CD4-positive, CD25-positive, alpha-beta regulatory T cell (primary cell): ENCODE measurements around the gene TMEM131. TPM values are rescaled to one million over a fixed set of nuclear protein-coding genes. Genes with fewer than 3 reads are reported as not detected.
"Not testable (repeated sequence)": the region's sequence is repeated elsewhere in the genome, so short reads cannot be mapped to it uniquely, and the experiment has no call there.

ENCODE experiments used
- ATAC-seq, 2 donors: fragments of 150-1000 bp; cut with Tn5 transposase; one replicate each; pipeline ENCODE4 v1.10.0; 2021; ENCODE audit warnings: low read depth in 2 of 2, moderate number of reproducible peaks in 2 of 2, moderate library complexity in 1 of 2
- DNase-seq, 3 donors: peaks; one replicate each; pipeline versions ENCODE4 v3.0.0 to v3.0.0-alpha.2; 2012 to 2022; ENCODE audit warnings: mixed read lengths in 1 of 3
- H3K27ac ChIP-seq: one replicate; pipeline ENCODE4 v1.7.0; 2013; ENCODE audit warnings: mild to moderate bottlenecking, low read length; ENCODE audit not compliant: insufficient read depth, poor library complexity, severe bottlenecking
- H3K27me3 ChIP-seq: one replicate; pipeline ENCODE4 v1.7.0; 2013; ENCODE audit warnings: low read length; ENCODE audit not compliant: control insufficient read depth, insufficient read depth
- H3K36me3 ChIP-seq: one replicate; pipeline ENCODE4 v1.7.0; 2013; ENCODE audit warnings: mild to moderate bottlenecking, low read length, moderate library complexity; ENCODE audit not compliant: control insufficient read depth, insufficient read depth
- H3K4me1 ChIP-seq: 2 replicates; pipeline ENCODE4 v1.7.0; 2013; ENCODE audit warnings: mild to moderate bottlenecking, low read length; ENCODE audit not compliant: insufficient read depth, control insufficient read depth, poor library complexity, severe bottlenecking
- H3K4me3 ChIP-seq: one replicate; pipeline ENCODE4 v1.7.0; 2013; ENCODE audit warnings: low read depth, mild to moderate bottlenecking, low read length, moderate library complexity
- H3K9me3 ChIP-seq, 2 experiments: 1 replicate in 1 of 2; 2 replicates in 1 of 2; pipeline ENCODE4 v1.7.0; 2013; ENCODE audit warnings: low read length in 2 of 2, mild to moderate bottlenecking in 1 of 2, moderate library complexity in 1 of 2; ENCODE audit not compliant: control insufficient read depth in 2 of 2
- H3K27ac Mint-ChIP-seq, 3 donors: one replicate each; pipeline ENCODE4 v1.8.0; 2020 to 2022; ENCODE audit warnings: mild to moderate bottlenecking in 3 of 3, mixed read lengths in 3 of 3, moderate library complexity in 2 of 3
- H3K27me3 Mint-ChIP-seq: one replicate; pipeline ENCODE4 v1.8.0; 2022; ENCODE audit warnings: mild to moderate bottlenecking, mixed read lengths
- H3K36me3 Mint-ChIP-seq: one replicate; pipeline ENCODE4 v1.8.0; 2020; ENCODE audit warnings: mixed read lengths
- H3K4me1 Mint-ChIP-seq, 4 donors: one replicate each; pipeline ENCODE4 v1.8.0; 2020 to 2022; ENCODE audit warnings: mixed read lengths in 4 of 4, mild to moderate bottlenecking in 1 of 4
- H3K4me3 Mint-ChIP-seq, 4 donors: one replicate each; pipeline ENCODE4 v1.8.0; 2020 to 2022; ENCODE audit warnings: mild to moderate bottlenecking in 4 of 4, mixed read lengths in 4 of 4, moderate library complexity in 3 of 4
- H3K9me3 Mint-ChIP-seq, 7 donors: one replicate each; pipeline ENCODE4 v1.8.0; 2020 to 2022; ENCODE audit warnings: mixed read lengths in 7 of 7, mild to moderate bottlenecking in 3 of 7, moderate library complexity in 2 of 7
- polyA plus RNA-seq, 4 donors: library from polyadenylated mRNA; unstranded; fragments of 300-500 nt; fragmentation: Illumina TruSeq; gene quantifications; one replicate each; pipeline ENCODE4 v1.2.3, GENCODE V29; 2021
- total RNA-seq: library from RNA; stranded (reverse); gene quantifications from one replicate; pipeline ENCODE4 v1.2.3, GENCODE V29; 2022

TMEM131 gene
- total and polyA plus RNA-seq, 5 donors from 2014 or later, result 6.7 to 34.1 (median 8.0) TPM

GRCh38 chr2:97931118-97931857, 64.5 kb downstream of the TMEM131 start:
- peaks cover 29 to 73% (median 66%) of the 10 kb centered on the region in 4 donors for H3K4me1 Mint-ChIP-seq
- ATAC-seq, result no peak
- no peak overlapping the region for H3K4me3 Mint-ChIP-seq

GRCh38 chr2:97928591-97928990, 67.2 kb downstream of the TMEM131 start:
- H3K4me3 Mint-ChIP-seq, result no peak overlapping the region
- H3K4me1 Mint-ChIP-seq, result peaks cover 12 to 47% (median 43%) of the 10 kb centered on the region in 4 donors
- H3K4me1 ChIP-seq, result no peaks in the 10 kb centered on the region
- H3K9me3 ChIP-seq, result no peaks in the 10 kb centered on the region
- peaks cover 14% of the 10 kb centered on the region for H3K36me3 ChIP-seq
- ATAC-seq (no peak), DNase-seq (no peak)
- no peak overlapping the region for H3K27ac Mint-ChIP-seq
- no peaks in the 10 kb centered on the region for H3K27me3 Mint-ChIP-seq
- H3K27ac ChIP-seq, result no peak overlapping the region
- peaks cover 0 to 2% (median 0%) of the 10 kb centered on the region in 7 donors for H3K9me3 Mint-ChIP-seq
- no peak overlapping the region for H3K4me3 ChIP-seq
- H3K27me3 ChIP-seq, result no peaks in the 10 kb centered on the region
- peaks cover 8% of the 10 kb centered on the region for H3K36me3 Mint-ChIP-seq

More at GRCh38 chr2:97931118-97931857, 64.5 kb downstream of the TMEM131 start:
- H3K9me3 ChIP-seq, result no peaks in the 10 kb centered on the region
- peaks cover 7% of the 10 kb centered on the region for H3K4me1 ChIP-seq
- no peaks in the 10 kb centered on the region for H3K27me3 Mint-ChIP-seq
- no peak for DNase-seq
- no peak overlapping the region for H3K27ac ChIP-seq
- H3K4me3 ChIP-seq, result no peak overlapping the region
- no peak overlapping the region for H3K27ac Mint-ChIP-seq
- peaks cover 4% of the 10 kb centered on the region for H3K36me3 Mint-ChIP-seq
- no peaks in the 10 kb centered on the region for H3K36me3 ChIP-seq
- peaks cover 0 to 2% (median 0%) of the 10 kb centered on the region in 7 donors for H3K9me3 Mint-ChIP-seq
- no peaks in the 10 kb centered on the region for H3K27me3 ChIP-seq

GRCh38 chr2:97926946-97927345, 68.8 kb downstream of the TMEM131 start:
- H3K27me3 ChIP-seq, result no peaks in the 10 kb centered on the region
- Mint-ChIP-seq H3K36me3 (peaks cover 18% of the 10 kb centered on the region), H3K27me3 (no peaks in the 10 kb centered on the region), H3K27ac (no peak overlapping the region), H3K4me3 (no peak overlapping the region), H3K4me1 (peaks cover 12 to 45% (median 40%) of the 10 kb centered on the region in 4 donors), H3K9me3 (no peaks in the 10 kb centered on the region)
- ATAC-seq (no peak), DNase-seq (no peak)
- H3K27ac ChIP-seq, result no peak overlapping the region
- H3K9me3 ChIP-seq, result no peaks in the 10 kb centered on the region
- H3K36me3 ChIP-seq, result peaks cover 24% of the 10 kb centered on the region
- no peak overlapping the region for H3K4me3 ChIP-seq
- H3K4me1 ChIP-seq, result no peaks in the 10 kb centered on the region

GRCh38 chr2:97924194-97924593, 71.6 kb downstream of the TMEM131 start:
- Mint-ChIP-seq H3K27ac (no peak overlapping the region), H3K36me3 (peaks cover 40% of the 10 kb centered on the region), H3K9me3 (peaks cover 0 to 10% (median 0%) of the 10 kb centered on the region in 7 donors), H3K4me1 (peaks cover 12 to 28% (median 26%) of the 10 kb centered on the region in 4 donors), H3K4me3 (no peak overlapping the region), H3K27me3 (no peaks in the 10 kb centered on the region)
- peaks cover 41% of the 10 kb centered on the region for H3K36me3 ChIP-seq
- DNase-seq (no peak), ATAC-seq (no peak)
- no peak overlapping the region for H3K27ac ChIP-seq
- H3K4me3 ChIP-seq, result no peak overlapping the region
- H3K4me1 ChIP-seq, result no peaks in the 10 kb centered on the region
- peaks cover 0 to 4% of the 10 kb centered on the region in 2 experiments for H3K9me3 ChIP-seq
- no peaks in the 10 kb centered on the region for H3K27me3 ChIP-seq

- Mint-ChIP-seq H3K4me3 (no peak overlapping the region), H3K9me3 (peaks cover 0 to 10% (median 2%) of the 10 kb centered on the region in 7 donors), H3K36me3 (peaks cover 47% of the 10 kb centered on the region), H3K4me1 (peaks cover 10 to 36% (median 19%) of the 10 kb centered on the region in 4 donors), H3K27me3 (no peaks in the 10 kb centered on the region), H3K27ac (no peak overlapping the region)
- no peak for DNase-seq
- no peaks in the 10 kb centered on the region for H3K27me3 ChIP-seq
- peaks cover 39% of the 10 kb centered on the region for H3K36me3 ChIP-seq
- H3K27ac ChIP-seq, result no peak overlapping the region
- H3K9me3 ChIP-seq, result peaks cover 0 to 4% of the 10 kb centered on the region in 2 experiments
- no peaks in the 10 kb centered on the region for H3K4me1 ChIP-seq
- H3K4me3 ChIP-seq, result no peak overlapping the region
- no peak for ATAC-seq
These were observed 75.9 kb downstream of the TMEM131 start for GRCh38 chr2:97919858-97920257.

GRCh38 chr2:97918818-97919217, 76.9 kb downstream of the TMEM131 start:
- ATAC-seq, result no peak
- Mint-ChIP-seq H3K4me1 (peaks cover 13 to 43% (median 25%) of the 10 kb centered on the region in 4 donors), H3K36me3 (peaks cover 43% of the 10 kb centered on the region), H3K27me3 (no peaks in the 10 kb centered on the region), H3K9me3 (peaks cover 0 to 10% (median 2%) of the 10 kb centered on the region in 7 donors), H3K4me3 (no peak overlapping the region), H3K27ac (no peak overlapping the region)
- Histone ChIP-seq H3K27ac (no peak overlapping the region), H3K27me3 (no peaks in the 10 kb centered on the region), H3K9me3 (peaks cover 0 to 4% of the 10 kb centered on the region in 2 experiments), H3K36me3 (peaks cover 30% of the 10 kb centered on the region), H3K4me3 (no peak overlapping the region), H3K4me1 (no peaks in the 10 kb centered on the region)
- no peak for DNase-seq

GRCh38 chr2:97917668-97918067, 78.1 kb downstream of the TMEM131 start:
- peaks cover 0 to 10% (median 2%) of the 10 kb centered on the region in 7 donors for H3K9me3 Mint-ChIP-seq
- not testable (repeated sequence) for DNase-seq, H3K4me3 ChIP-seq, H3K4me1 ChIP-seq, H3K27me3 ChIP-seq, H3K9me3 ChIP-seq, H3K27me3 Mint-ChIP-seq, H3K27ac ChIP-seq, ATAC-seq, H3K4me3 Mint-ChIP-seq
- H3K36me3 Mint-ChIP-seq, result peaks cover 40% of the 10 kb centered on the region
- H3K4me1 Mint-ChIP-seq, result peaks cover 13 to 51% (median 30%) of the 10 kb centered on the region in 4 donors
- H3K36me3 ChIP-seq, result peaks cover 23% of the 10 kb centered on the region
- peak overlapping the region in 1 of 3 donors; percentile 77 for H3K27ac Mint-ChIP-seq
